GF-D8 (cell line): ENCODE measurements around the gene MC3R.
"Not testable (repeated sequence)": the region's sequence is repeated elsewhere in the genome, so short reads cannot be mapped to it uniquely, and the experiment has no call there.

Source experiments
- DNase-seq: peaks from one replicate; lab custom pipeline; 2025; lab: John Stamatoyannopoulos, UW

MC3R gene

DNA sequence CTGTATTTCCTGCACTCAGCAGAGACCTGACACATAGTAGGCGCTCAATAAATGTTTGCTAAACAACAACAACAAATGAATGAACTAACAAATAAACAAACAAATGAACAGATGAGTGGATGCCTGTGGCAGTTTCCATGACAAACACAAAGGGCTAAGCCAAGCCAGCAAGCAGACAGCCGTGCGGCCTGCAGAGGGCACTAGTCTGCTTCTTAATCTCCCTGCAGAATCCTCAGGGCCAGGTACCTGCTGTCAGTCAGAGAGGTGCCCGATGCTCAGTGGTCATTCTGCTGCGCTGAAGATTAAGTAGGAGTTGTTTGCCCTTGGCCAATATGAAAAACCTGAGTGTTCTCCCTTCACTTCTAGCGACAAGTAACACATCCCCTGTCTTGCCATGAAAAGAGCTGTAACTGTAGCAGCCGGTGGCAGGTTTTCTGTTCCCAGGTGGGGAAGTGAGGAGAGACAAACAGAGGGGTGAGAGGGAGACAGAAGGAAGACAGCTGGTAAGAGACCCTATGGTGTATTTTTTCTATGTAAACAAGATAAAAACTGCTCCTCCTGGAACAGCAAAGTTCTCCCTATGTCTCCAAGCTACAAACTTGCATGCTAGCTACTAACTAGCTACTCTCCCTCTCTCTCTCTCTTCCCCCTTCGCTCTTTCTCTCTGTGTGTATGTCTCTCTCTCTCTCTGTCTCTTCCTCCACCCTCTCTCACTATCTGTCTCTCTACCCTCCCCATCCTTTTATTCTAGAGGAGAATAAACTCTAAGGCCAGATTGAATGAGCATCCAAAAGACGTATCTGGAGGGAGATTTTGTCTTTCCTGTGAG lies at the start of gene MC3R:
TSS of gene MC3R (plus strand) at position 779 of the 829 bp plus-strand sequence. CDS start 112 bp downstream, outside the sequence.
- DNase-seq, result no peak

DNA sequence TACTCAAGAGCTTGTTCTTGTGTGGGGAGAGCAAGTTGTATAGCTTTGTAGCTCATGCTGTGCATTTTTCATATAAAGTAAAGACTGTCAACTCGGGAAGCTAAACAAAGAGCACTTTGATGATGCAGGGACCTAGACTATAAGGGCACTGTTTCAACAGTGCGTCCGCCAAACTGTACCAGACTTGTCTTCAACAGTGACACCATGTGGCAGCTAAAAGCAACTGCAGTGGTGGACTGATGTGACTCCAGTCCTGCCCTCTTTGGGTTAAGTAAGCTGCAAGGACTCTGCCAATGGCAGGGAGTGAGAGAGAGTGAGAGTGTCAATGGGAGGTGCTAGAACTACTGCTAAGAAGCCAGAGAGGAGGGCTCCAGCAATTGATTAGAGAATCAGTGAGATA lies 48.1 kb upstream of the MC3R start:
- DNase-seq, result peak; percentile 7

DNA sequence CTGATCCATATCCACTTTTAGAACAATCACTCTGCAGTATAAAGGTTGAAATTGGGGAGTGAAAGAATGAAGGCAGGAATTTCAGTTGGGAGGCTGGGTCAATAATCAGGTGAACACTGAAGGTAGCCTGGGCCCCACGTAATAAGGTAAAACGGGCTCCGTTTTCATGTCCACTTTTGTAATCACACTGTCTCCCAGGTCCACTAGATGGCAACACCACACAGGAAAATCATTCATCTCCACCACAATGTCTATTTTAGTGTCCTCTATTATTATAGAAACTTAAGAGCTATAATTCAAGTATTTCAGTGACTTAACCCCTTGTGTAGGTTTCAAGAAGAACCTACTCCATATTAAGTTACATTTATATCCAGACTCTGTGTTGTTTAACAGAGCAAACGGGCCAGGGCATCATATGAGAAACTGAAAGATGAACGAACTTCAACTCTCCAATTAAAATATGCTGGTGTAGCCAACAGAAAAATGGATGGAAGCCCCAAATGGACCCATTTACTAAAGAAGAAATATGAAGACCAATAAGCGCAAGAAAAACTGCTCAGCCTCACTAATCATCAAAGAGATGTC lies 45.9 kb upstream of the MC3R start:
- no peak for DNase-seq

DNA sequence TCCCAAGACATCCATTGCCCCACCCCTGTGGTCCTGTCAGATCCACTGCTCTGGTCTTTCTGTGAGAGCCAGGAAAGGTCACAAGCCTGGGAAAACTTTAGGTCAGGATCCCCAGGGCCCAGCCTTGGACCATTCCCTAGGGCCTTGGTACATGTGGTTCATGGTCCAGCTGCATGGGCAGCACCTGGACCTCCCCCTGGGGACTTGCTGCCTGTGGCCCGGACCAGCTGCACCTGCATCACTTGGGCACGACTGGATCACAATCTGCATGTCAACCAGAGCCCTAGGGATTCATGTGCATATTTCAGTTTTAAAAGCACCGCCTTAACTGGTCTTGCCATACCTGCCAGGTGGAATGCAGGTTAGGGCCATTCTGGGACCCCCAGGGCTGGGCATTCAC lies 44.3 kb upstream of the MC3R start:
- DNase-seq, result no peak

DNA sequence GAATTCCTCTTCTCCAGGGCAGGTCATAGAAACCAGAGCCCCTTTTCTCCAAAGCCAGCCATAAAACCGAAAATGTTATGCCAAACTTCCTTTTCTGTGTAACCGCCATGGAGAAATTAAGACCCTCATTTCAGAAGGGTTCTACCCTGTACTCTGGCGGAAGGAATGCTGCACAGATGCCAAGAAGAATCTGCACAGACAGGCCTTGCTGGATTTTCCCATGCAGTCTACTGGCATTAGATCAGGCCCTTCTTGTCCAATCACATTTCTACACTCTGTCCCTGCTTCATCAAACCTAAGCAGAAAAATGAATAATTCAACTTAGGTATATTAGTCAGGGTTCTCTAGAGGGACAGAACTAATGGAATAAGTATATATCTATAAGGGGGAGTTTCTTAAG lies 43.2 kb upstream of the MC3R start:
- DNase-seq, result no peak

DNA sequence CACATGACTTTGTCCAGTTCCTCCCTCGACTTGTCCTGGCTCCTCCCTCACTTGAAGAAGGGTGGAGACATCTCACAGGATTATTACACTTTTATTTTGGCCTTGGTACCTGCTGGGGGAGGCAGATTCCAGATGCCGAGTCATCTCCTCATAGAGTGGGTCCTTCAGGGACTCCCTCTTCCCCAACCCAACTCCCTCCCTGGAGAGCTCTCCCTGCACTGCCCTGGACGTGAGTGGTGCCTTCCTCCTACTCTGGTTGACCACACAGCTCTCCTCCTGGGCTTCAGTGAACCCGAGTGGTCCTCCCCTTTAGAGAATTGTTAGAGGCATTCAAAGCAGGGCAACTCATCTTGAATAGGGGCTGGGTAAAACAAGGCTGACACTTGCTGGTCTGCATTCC lies 40.9 kb upstream of the MC3R start:
- no peak for DNase-seq

DNA sequence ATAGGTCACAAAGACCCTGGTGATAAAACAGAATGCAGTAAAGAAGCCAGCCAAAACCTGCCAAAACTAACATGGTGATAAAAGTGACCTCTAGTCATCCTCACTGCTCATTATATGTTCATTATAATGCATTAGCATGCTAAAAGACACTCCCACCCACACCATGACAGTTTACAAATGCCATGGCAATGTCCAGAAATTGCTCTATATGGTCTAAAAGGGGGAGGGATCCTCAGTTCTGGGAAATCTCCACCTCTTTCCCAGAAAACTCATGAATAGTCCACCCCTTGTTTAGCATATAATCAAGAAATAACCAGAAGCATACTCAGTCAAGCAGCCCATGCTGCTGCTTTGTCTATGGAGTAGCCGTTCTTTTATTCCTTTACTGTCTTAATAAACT lies 40.4 kb upstream of the MC3R start:
- no peak for DNase-seq

DNA sequence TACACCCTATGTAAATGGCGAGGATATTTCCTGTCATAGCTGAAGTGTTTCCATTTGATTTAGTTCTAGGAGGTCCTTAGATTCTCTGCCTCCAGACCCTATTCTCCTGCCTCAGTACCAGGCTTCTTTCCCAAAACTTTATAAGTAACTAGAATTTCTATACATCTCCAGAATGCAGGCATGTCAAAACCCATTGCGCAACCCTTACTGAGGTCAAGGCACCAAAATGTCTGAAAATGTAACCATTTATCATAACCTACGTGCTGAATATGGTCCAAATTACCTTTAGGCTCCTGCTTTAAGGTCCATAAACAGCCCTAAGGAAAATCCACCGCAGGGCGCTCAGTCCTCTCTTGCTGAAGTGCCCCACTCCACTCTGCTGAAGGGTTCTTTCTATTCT lies 37.5 kb upstream of the MC3R start:
- no peak for DNase-seq

DNA sequence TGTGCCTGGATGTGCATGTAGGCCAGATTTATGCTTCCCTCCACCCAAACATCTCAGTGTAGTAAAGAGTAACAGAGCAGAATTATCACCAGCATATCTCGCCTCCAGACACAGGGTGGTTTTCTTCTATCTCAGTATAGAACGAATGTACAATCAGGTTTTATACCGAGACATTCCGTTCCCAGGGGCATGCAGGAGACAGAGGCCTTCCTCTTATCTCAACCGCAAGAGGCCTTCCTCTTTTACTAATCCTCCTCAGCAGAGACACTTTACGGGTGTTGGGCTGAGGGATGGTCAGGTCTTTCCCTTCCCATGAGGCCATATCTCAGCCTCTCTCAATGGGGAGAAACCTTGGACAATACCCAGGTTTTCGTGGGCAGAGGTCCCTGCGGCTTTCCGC lies 36.4 kb upstream of the MC3R start:
- DNase-seq, result peak; percentile 54

DNA sequence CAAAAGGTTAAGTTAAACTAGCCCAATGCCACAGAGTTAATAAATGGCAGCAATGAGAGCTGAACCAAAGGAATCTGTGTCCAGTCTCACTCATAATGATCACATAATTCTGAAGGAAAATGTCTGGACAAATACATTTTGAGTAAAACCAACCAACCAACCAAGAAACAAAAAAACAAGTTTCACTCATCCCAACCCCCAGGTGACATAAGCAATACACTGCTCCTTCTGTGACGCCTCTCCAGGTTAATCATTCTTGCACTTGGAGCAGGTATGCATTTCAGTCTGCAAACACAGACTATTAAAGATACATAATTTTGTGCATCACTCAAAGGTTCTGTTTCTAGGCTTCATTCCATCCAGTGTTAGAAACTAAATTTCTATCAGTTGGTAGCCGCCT lies 35.2 kb upstream of the MC3R start:
- no peak for DNase-seq

DNA sequence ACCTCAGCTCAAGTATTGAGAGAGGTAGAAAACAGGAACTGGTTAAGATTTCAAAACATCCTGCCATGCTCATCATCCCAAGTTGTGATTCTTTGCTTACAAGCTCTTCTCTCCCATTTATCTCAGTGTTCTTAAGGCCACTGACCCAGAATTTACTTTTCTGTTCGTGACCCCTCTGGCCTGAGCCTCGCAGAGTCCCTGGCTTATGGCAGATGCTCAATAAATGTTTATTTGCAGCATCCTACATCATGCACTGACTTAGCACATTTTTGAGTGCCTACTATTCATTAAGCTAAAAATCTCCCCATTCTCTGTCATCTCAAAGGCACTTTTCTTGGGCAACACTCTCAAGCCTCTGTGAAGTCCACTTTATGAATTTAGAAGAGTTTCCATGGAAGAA lies 33.4 kb upstream of the MC3R start:
- DNase-seq, result no peak

DNA sequence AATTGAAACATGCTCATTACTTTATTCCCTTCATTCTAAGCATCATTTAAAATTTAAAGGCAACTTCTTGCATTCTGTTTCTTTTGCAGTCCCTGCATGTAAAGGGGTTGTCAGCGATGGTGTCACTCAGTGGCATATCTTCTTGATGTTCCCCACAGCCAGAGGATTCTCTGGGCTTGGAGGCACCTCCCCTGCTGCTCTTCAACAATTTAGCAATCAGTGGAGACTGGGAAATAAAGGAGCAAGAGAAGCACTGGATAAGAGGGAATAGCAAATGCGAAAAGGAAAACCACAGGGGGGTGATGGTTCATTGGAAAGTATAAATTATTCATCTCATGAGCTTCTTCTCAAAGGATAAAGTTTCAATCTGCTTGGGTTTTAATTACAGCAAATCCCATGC lies 30.7 kb upstream of the MC3R start:
- no peak for DNase-seq

DNA sequence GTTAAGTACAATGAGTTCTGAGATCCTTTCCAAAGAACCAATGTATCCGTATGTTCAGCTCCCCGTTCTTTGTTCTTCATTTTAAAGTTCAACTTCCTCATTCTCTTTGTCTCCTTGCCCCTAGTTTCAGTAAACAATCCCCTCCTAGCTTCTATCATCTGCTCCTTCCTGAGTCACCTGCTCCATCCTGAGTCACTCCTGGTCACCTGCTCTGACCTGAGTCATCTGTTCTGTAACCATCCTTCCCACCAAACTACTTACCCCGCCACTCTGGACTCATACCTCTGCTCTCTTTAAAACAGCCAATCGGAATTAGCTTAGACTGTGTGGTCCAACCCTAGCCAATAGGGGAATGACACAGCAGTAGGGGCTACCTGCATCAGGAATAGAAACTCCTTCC lies 27.3 kb upstream of the MC3R start:
- not testable (repeated sequence) for DNase-seq

DNA sequence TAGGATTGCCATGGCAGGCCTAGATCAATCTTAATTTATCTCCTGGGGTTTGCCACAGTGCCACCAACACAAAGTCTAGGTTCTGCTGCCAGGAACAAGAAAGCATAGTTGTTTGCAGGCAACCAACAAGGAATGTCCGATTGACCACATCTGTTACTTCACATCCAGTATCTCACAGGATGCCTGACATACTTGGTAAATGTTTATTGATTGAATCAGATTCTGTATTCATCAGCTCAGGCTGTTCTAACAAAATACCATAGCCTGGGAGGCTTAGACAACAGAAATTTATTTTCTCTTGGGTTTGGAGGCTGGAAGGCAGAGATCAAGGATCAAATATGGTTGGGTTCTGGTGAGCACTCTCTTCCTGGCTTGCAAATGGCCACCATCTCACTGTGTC lies 26.3 kb upstream of the MC3R start:
- no peak for DNase-seq

DNA sequence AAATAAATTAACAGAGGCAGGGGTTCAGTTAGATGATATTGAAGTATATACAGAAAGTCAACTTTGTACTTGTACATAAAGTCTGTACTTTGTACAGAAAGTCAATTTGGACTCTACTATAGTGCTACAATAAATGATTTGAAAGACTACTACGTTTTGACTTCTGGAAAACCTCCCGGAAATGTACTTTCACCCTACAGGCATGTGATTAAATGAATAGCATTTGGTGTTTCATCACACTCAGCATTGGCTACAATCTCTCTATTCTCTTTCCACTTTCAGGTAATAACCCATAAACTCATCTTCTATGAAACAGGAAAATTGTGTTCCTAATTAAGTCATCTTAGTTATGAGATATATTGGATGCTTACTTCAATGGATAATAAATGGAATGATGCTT lies 25.6 kb upstream of the MC3R start:
- DNase-seq, result no peak

DNA sequence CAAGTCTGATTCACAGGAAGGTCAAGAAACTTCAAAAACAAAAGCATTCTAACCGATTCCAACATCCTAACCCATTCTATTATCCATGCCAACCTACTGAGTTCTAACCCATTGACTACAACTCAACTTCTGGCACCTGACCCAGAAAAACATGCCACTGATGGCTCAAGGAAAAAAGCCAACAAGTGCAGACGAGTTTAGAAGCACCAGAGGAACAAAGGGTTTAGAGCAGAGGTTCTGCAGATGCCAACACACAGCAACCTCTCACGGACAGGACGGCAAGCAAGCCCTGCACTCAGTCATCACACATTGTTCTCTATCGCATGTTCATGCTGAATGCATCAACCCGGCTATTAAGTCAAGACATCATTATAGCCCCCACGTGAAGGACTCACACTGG lies 25.2 kb upstream of the MC3R start:
- no peak for DNase-seq

DNA sequence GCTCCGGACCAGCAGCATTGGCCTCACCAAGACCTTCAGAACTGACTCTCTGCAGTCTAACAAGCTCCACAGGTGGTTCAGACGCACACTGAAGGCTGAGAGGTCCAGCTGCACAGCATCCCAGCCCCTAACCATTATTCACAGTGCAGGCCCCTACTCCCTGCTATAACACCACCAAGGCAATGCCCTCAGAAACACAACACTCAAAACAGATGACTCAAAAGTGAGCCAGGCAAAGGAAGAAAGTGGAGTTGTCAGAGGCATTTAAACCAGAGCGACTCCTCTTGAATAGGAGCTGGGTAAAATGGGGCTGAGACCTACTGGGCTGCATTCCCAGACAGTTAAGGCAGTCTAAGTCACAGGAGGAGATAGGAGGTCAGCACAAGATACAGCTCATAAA lies 20.5 kb upstream of the MC3R start:
- DNase-seq, result no peak

DNA sequence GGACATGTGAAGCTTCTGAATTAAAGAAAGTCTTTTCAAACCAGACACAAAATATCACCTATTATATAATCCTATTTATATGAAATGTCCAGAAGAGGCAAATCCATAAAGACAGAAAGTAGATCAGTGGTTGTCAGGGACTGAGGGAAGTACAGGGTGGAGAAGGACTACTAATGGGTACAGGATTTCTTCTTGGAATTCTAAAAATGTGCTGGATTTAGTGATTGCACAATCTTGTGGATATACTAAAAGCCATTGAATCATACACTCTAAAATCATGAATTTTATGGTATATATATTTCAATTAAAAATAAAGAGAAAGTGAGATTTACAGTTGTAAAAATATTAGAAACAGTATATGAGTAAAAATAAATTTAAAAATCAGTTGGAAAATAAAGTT lies 18.7 kb upstream of the MC3R start:
- no peak for DNase-seq

DNA sequence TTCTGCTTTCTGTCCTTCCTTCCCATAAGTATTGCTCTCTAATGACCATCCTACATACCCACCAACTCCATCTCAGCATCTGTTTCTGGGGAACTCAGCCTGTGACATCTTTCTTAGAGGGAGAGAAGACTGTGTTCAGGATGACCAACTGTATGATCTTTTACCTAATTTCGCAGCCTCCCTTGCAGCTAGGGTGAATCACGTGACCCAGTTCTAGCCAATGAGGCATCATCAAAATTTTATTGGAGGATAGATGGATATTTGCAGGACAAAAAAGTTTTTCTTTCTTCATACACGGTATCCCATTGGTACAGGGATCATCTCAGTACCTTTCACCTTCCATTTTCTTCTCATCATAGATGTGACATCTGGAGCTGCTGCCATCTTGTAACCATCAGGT lies 14.4 kb upstream of the MC3R start:
- DNase-seq, result no peak

DNA sequence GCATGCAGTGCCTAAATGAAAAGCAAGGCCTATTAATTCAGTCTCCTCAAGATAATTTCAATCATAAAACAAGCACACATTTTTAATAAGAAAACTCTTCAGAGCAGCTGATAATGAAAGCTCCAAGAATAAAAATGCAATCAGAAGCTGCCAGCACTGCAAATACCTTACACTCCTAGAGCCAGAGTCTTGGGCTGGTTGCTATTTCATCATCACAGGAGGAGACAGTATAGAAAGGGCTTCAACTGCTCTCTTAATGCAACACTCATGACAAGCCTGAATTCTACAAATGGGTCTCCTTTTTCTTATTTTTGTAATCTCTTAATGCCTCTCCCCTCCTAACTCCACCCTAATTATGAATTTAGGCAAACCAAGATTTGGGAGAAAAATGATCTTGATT lies 11.2 kb upstream of the MC3R start:
- DNase-seq, result no peak

DNA sequence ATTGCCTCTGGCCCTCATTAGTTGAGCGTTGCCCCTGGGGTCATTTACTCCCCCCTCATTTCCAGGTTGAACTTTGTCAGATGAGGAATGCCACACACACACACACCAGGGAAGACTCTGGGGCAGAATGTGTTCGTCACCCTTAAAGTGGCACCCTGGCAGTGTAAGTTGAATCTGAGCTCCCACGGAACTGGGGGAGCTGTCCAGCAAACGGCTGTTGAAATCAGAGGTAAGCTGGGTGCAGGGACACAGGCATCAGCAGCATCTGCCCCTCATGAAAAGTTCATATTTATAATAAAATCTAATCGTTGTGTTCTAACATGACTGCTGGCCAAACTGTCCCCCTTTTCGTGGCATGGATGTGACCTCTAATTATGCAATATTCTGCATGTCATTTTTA lies 4.3 kb upstream of the MC3R start:
- DNase-seq, result no peak

DNA sequence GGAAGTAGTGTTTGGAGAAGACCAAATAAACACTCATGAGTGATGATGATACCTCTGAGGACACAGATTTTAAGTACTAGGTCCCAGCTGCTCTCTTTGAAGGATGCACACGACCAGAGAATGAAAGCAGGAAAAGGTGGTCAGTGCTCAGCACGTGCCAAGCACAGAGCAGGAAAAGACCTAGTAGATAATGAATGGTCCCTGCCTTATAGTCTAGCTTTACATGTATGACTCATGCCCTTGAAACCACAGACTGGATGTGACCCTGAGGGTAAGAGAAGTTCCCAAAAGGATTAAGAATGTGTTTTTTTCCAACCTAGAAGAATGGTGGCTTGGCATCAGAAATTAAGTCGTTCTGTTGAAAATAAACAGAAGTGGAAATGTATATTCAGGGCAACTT lies 2.8 kb upstream of the MC3R start:
- no peak for DNase-seq

DNA sequence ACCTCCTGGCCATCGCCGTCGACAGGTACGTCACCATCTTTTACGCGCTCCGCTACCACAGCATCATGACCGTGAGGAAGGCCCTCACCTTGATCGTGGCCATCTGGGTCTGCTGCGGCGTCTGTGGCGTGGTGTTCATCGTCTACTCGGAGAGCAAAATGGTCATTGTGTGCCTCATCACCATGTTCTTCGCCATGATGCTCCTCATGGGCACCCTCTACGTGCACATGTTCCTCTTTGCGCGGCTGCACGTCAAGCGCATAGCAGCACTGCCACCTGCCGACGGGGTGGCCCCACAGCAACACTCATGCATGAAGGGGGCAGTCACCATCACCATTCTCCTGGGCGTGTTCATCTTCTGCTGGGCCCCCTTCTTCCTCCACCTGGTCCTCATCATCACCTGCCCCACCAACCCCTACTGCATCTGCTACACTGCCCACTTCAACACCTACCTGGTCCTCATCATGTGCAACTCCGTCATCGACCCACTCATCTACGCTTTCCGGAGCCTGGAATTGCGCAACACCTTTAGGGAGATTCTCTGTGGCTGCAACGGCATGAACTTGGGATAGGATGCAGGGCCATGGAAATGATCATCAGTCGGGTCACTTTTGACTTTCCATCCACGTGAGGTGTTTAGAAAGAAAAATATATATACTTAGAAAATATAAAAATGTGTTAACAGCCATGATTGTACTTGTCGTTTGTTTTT lies 868 bp downstream of the MC3R start:
- DNase-seq, result peak; percentile 6
